Nephron progenitor cell (in vitro differentiated cells): ENCODE data around the gene GUCY1A2.
A peak's percentile ranks its signal among the peaks of the same experiment; 100 is the strongest.

ENCODE experiments used
- DNase-seq: peaks from one replicate; pipeline ENCODE4 v3.0.0; 2021
- H3K27ac Mint-ChIP-seq: 2 replicates; pipeline ENCODE4 v1.8.0; 2021; ENCODE audit warnings: mild to moderate bottlenecking, moderate library complexity, mixed read lengths
- H3K27me3 Mint-ChIP-seq: 2 replicates; pipeline ENCODE4 v1.8.0; 2021; ENCODE audit warnings: mild to moderate bottlenecking, low read depth, mixed read lengths; ENCODE audit not compliant: poor library complexity
- H3K36me3 Mint-ChIP-seq: 2 replicates; pipeline ENCODE4 v1.8.0; 2021; ENCODE audit warnings: low read depth, mixed read lengths
- H3K4me1 Mint-ChIP-seq: 2 replicates; pipeline ENCODE4 v1.8.0; 2021; ENCODE audit warnings: mixed read lengths
- H3K4me3 Mint-ChIP-seq: 2 replicates; pipeline ENCODE4 v1.8.0; 2021; ENCODE audit warnings: mild to moderate bottlenecking, moderate library complexity, mixed read lengths
- H3K9me3 Mint-ChIP-seq: 2 replicates; pipeline ENCODE4 v1.8.0; 2021; ENCODE audit warnings: mild to moderate bottlenecking, moderate library complexity, mixed read lengths
- TF ChIP-seq, protein P1 (sequence below): fragments of 200-600 bp; sonication (generic); IDR thresholded peaks from 2 replicates; pipeline ENCODE4 v1.5.0; 2021; ENCODE audit warnings: antibody characterized with exemption

The GUCY1A2 gene

DNA sequence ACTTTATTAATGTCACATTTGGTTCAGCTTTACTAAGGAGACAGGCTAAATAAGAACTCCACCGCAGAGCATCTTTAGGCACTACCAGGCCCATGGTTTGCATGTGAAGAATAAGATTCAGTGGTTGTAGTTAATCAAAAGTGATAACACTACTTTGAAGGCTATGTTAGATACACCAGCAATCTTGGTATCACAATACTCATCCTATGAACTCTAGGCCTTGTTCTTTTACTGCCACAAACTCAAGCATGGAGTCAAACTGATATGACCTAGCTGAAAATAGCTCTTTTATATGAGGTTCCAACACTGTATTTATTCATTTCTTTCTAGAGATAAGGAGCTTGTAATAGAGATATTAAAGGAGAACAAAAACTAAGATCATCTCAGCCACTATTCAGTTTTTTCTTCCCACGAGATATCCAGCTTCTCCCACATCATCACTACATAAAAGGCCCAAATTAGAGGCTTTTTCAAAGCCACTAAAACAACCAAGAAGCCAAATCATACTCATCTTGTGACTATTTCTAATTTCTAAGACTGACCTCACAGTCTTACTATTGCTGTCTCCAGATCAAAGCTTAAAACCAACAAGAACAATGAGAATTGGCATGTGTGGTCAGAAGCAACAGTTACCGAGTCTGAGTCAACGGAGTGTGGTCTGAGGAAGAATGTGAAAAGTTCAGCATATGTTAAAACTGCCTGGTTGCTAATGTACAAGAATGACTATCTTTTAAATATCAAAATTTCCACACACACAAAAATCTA lies 25.1 kb upstream of the GUCY1A2 start:
- Mint-ChIP-seq H3K4me1 (peaks cover 6% of the 10 kb centered on the region), H3K36me3 (no peaks in the 10 kb centered on the region), H3K9me3 (peaks cover 19% of the 10 kb centered on the region), H3K27me3 (peaks cover 3% of the 10 kb centered on the region), H3K27ac (no peak overlapping the region), H3K4me3 (no peak overlapping the region)
- no peak for DNase-seq
- TF ChIP-seq, protein P1, sequence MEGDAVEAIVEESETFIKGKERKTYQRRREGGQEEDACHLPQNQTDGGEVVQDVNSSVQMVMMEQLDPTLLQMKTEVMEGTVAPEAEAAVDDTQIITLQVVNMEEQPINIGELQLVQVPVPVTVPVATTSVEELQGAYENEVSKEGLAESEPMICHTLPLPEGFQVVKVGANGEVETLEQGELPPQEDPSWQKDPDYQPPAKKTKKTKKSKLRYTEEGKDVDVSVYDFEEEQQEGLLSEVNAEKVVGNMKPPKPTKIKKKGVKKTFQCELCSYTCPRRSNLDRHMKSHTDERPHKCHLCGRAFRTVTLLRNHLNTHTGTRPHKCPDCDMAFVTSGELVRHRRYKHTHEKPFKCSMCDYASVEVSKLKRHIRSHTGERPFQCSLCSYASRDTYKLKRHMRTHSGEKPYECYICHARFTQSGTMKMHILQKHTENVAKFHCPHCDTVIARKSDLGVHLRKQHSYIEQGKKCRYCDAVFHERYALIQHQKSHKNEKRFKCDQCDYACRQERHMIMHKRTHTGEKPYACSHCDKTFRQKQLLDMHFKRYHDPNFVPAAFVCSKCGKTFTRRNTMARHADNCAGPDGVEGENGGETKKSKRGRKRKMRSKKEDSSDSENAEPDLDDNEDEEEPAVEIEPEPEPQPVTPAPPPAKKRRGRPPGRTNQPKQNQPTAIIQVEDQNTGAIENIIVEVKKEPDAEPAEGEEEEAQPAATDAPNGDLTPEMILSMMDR: no peak

DNA sequence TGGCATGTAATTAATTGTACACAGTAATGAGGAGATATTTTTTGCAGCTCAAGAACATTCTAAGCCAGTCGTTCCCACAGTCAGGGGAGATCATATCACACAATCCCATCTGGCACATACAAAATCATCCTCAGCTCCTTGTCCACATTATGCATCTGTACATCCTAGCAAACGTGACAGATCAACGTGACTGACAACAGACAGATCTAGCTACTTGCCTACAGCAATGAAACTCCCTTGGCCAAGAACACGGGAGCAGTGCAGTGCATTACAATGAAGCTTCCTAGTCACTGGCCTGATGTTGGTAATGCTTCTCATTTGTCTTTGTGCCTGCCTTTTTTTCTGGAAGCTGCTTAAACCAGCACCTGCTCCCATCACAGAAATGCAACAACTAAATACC lies 24.5 kb upstream of the GUCY1A2 start:
- H3K4me3 Mint-ChIP-seq: no peak overlapping the region
- no peak overlapping the region for H3K27ac Mint-ChIP-seq
- H3K4me1 Mint-ChIP-seq: peaks cover 6% of the 10 kb centered on the region
- TF ChIP-seq, protein P1: no peak
- H3K27me3 Mint-ChIP-seq: peaks cover 3% of the 10 kb centered on the region
- peaks cover 16% of the 10 kb centered on the region for H3K9me3 Mint-ChIP-seq
- no peak for DNase-seq
- H3K36me3 Mint-ChIP-seq: no peaks in the 10 kb centered on the region

DNA sequence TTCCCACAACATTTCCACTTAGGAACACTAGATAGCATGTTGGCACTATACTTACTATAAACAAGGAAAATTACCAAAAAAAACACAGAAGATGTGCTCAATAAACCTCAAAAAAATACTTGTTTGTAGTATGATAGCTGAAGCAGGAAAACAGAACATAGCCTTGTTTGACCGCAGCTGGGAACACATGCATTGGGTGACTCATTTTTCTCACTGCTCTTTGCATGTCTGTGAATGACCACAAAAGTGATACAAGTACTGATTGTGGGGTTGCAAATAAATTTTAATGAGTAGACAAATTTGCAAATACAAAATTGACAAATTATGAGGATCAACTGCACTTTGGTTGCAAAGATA lies 22.8 kb upstream of the GUCY1A2 start:
- peaks cover 6% of the 10 kb centered on the region for H3K4me1 Mint-ChIP-seq
- H3K27ac Mint-ChIP-seq: peak overlapping the region; percentile 52
- H3K36me3 Mint-ChIP-seq: no peaks in the 10 kb centered on the region
- H3K9me3 Mint-ChIP-seq: peaks cover 16% of the 10 kb centered on the region
- TF ChIP-seq, protein P1: no peak
- peaks cover 3% of the 10 kb centered on the region for H3K27me3 Mint-ChIP-seq
- no peak for DNase-seq
- H3K4me3 Mint-ChIP-seq: no peak overlapping the region

DNA sequence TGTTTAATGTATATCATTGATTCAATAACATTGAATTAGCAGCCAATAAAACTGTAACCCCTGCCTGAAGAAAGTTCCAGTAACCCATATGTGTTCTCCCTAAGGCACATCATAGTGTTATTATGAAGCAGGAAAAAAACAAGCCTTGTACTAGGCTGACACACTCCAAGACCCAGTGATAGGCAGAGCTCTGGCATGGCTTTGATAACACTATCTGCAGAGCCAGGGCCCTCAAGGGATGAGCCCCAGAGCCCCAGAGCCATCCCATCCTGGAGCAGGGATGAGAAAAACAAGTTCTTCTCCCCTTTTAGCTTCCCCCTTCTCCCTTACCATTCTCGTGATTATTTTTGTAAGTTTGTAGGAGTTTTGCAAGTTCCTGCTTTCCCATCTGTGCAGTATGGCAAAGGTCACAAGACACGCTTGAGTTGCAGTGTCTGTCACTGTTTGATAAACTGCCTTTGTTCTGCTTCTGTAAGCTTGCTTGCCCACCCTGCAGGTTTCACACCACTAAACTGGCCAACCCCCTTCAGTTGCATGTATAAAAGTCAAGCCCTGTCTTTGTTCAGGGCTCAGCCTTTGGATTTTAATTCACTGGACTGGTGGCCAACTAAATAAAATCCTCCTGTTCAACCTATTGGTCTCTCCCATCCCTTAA lies 22.3 kb upstream of the GUCY1A2 start:
- peak; percentile 3 for DNase-seq
- peaks cover 6% of the 10 kb centered on the region for H3K4me1 Mint-ChIP-seq
- TF ChIP-seq, protein P1: no peak
- H3K27ac Mint-ChIP-seq: peak overlapping the region; percentile 52
- no peak overlapping the region for H3K4me3 Mint-ChIP-seq
- peaks cover 3% of the 10 kb centered on the region for H3K27me3 Mint-ChIP-seq
- H3K9me3 Mint-ChIP-seq: peaks cover 16% of the 10 kb centered on the region
- H3K36me3 Mint-ChIP-seq: no peaks in the 10 kb centered on the region

DNA sequence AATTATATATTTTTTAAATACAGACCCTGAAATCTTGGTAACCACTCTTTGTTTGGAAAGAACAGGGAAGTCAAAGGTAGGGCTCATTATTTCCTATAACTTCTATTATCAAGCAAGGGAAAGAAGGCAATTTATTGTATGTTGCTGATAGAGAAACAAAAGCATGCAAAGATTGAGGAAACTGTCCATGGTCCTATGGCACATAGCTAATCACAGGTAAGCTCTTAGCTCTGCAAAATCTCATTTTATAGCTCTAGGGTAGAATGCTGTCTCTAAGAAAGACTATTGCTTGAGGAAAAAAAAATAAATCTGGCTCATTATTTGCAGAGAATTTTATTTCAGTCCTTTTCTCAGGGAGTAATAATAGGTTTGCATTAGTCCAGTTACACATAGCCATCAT lies 7.4 kb upstream of the GUCY1A2 start:
- TF ChIP-seq, protein P1: no peak
- peaks cover 45% of the 10 kb centered on the region for H3K27me3 Mint-ChIP-seq
- no peaks in the 10 kb centered on the region for H3K36me3 Mint-ChIP-seq
- no peak overlapping the region for H3K27ac Mint-ChIP-seq
- no peaks in the 10 kb centered on the region for H3K4me1 Mint-ChIP-seq
- DNase-seq: no peak
- no peaks in the 10 kb centered on the region for H3K9me3 Mint-ChIP-seq
- H3K4me3 Mint-ChIP-seq: no peak overlapping the region

DNA sequence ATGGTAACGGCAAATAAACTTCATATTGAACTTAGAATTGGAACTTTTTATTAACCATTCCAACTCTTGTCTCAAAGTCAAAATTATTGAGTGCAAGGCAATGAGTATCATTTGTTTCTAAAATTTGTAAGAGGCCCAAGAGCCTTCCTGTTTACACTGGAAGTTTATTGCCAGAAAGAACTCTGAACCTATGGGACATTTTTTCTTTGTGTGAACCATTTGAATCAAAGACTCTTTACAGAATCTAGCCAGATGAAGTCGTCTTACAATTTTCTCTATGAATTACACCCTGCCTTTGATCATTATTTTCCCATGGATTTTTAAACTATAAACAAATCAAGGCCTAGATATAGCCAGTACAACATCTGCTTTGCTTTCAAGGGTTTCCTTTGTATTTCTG lies 2.3 kb upstream of the GUCY1A2 start:
- Mint-ChIP-seq H3K36me3 (no peaks in the 10 kb centered on the region), H3K9me3 (no peaks in the 10 kb centered on the region), H3K27me3 (peaks cover 68% of the 10 kb centered on the region), H3K27ac (no peak overlapping the region), H3K4me3 (no peak overlapping the region), H3K4me1 (peaks cover 12% of the 10 kb centered on the region)
- TF ChIP-seq, protein P1: no peak
- no peak for DNase-seq
